ENCODE results near the gene GDPD5. TPM values are rescaled to one million over a fixed set of nuclear protein-coding genes. Genes with fewer than 3 reads are reported as not detected.

The GDPD5 gene
- total and polyA plus RNA-seq, 9 of the 15 experiments (the other 6 are each of a cell fraction or from before 2014, with no cell fraction given), result 0.32 to 27.3 (median 8.0) TPM

DNA sequence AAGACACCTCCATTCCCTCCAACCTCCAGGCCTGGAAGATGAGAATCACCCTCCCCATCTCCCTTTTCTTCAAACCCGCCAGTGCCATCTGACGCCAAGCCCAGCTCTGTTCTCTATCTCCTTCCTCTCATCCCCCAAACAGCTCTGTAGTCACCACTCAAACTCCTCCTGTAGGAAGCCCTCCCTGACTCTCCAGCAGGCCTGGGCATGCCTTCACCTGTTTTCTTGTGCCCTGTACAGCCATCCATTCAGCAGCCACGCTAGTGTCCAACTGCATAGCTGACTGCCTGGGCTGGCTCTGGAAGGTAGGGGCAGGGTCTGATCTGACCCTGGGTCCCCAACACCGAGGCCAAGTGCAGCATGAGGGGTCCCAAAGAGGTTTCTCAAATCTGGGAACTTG, 25.0 kb downstream of the GDPD5 start:
- Histone ChIP-seq H3K4me2 (ENCODE audit: insufficient read depth, low read length) (no peak overlapping the region), H3K4me3 (no peak overlapping the region), H3K9me3 (replicated peaks; ENCODE audit: control insufficient read depth, insufficient read depth, low read depth, low read length) (no peaks in the 10 kb centered on the region), H3K79me2 (ENCODE audit: control insufficient read depth, insufficient read depth, low read length) (no peaks in the 10 kb centered on the region), H2AFZ (ENCODE audit: low read depth, low read length) (no peak overlapping the region), H3K27ac (ENCODE audit: extremely low read depth, low read depth, low read length) (no peak overlapping the region), H3K4me1 (replicated peaks in 1 of 2; ENCODE audit: control insufficient read depth in 2 of 2, insufficient read depth in 2 of 2, low read length in 2 of 2) (peaks cover 6 to 16% of the 10 kb centered on the region in 2 experiments), H4K20me1 (replicated peaks; ENCODE audit: control insufficient read depth, insufficient read depth, low read length) (no peaks in the 10 kb centered on the region; the same call in 1 of the 2 replicates), H3K36me3 (ENCODE audit: control insufficient read depth, insufficient read depth, low read length) (no peaks in the 10 kb centered on the region), H3K9ac (ENCODE audit: insufficient read depth in 1 of 2, low read depth in 2 of 2, low read length in 2 of 2) (no peak overlapping the region), H3K9me1 (ENCODE audit: control insufficient read depth, insufficient read depth, low read length) (no peaks in the 10 kb centered on the region), H3K27me3 (ENCODE audit: control insufficient read depth in 2 of 2, insufficient read depth in 2 of 2, low read length in 2 of 2) (no peaks in the 10 kb centered on the region)
- in situ Hi-C loops (cut with MboI), result no loop called here
- FAIRE-seq, result no peak
- TF ChIP-seq ZKSCAN8 (CRISPR knock-in tag; IDR thresholded peaks at IDR 0.05) (no peak), TRIM24 (IDR thresholded peaks at IDR 0.05) (no peak), SAP30 (IDR thresholded peaks at IDR 0.05; ENCODE audit: borderline replicate concordance, insufficient read depth, low read depth, low read length, poor library complexity, severe bottlenecking) (no peak), SETDB1 (IDR thresholded peaks at IDR 0.05; ENCODE audit: low read length) (no peak), MTF1 (CRISPR knock-in tag; IDR thresholded peaks at IDR 0.05; ENCODE audit: borderline replicate concordance) (no peak), ZNF77 (CRISPR knock-in tag; IDR thresholded peaks at IDR 0.05) (no peak), KDM5B (IDR thresholded peaks at IDR 0.05; ENCODE audit: insufficient replicate concordance, low read depth, low read length) (no peak), MEF2A (IDR thresholded peaks at IDR 0.05; ENCODE audit: control insufficient read depth, low read depth, low read length) (no peak), FOXP4 (CRISPR knock-in tag; IDR thresholded peaks at IDR 0.05; ENCODE audit: borderline replicate concordance) (no peak)
- TF ChIP-seq, protein P1, sequence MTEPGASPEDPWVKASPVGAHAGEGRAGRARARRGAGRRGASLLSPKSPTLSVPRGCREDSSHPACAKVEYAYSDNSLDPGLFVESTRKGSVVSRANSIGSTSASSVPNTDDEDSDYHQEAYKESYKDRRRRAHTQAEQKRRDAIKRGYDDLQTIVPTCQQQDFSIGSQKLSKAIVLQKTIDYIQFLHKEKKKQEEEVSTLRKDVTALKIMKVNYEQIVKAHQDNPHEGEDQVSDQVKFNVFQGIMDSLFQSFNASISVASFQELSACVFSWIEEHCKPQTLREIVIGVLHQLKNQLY (CRISPR knock-in tag; conservative IDR thresholded peaks at IDR 0.05), result no peak
- ChIA-PET CTCF (ENCODE audit: low intra/inter-chr PET ratio) (no interaction called here), POLR2A (interaction anchor here (0.6 to 1.1 kb wide), 2 partner anchors 11 to 70 kb away, joined by 3 to 6 read pairs; no protein-coding TSS in a partner anchor)
- 37% methylated on average over 3 of the region's 4 CpGs for WGBS (ENCODE audit: insufficient coverage, low coverage, missing lambda C conversion rate)
- BruUV-seq (replicated peaks), result no TSS peak
- no peak for ATAC-seq
- intact Hi-C loops (cut with micrococcal nuclease), result no loop called here
- no peak for DNase-seq (ENCODE audit: extremely low read depth in 1 of 4, low spot score in 3 of 4)
